ENCODE measurements around the gene GIPR. TPM values are rescaled to one million over a fixed set of nuclear protein-coding genes. Genes with fewer than 3 reads are reported as not detected.

GIPR gene
- total and polyA plus RNA-seq, 2 of the 13 experiments (the other 11 are each of a cell fraction or from before 2014, with no cell fraction given) = 0.15 to 1.2 TPM

- TF ChIP-seq ZBTB40 (IDR thresholded peaks at IDR 0.05) = peak; percentile 69
- TF ChIP-seq ZBTB40 (CRISPR knock-in tag; IDR thresholded peaks at IDR 0.05) = no peak; the same call in 1 of the 2 replicates
- TF ChIP-seq ZEB1 (IDR thresholded peaks at IDR 0.05; ENCODE audit: insufficient replicate concordance, low read depth) = no peak
- TF ChIP-seq PRDM4 (CRISPR knock-in tag; IDR thresholded peaks at IDR 0.05; ENCODE audit: borderline replicate concordance) = no peak
- peak; percentile 44; the same call in 1 of the 2 replicates for TF ChIP-seq YEATS4 (CRISPR knock-in tag; IDR thresholded peaks at IDR 0.05; ENCODE audit: borderline replicate concordance)
- peak; percentile 56; the same call in 1 of the 2 replicates for TF ChIP-seq HOXA3 (CRISPR knock-in tag; IDR thresholded peaks at IDR 0.05)
- peak; percentile 94 for TF ChIP-seq ZFX (CRISPR knock-in tag; IDR thresholded peaks at IDR 0.05; ENCODE audit: low read depth)
- TF ChIP-seq ZNF318 (CRISPR knock-in tag; IDR thresholded peaks at IDR 0.05) = 0 out of 2 replicates have a peak, but pooled peaks have one; percentile 48
These were observed 23.6 kb downstream of the GIPR start, which contains the start of gene SNRPD2 (continued) for GRCh38 chr19:45691516-45692186.
